ENCODE data around the gene ERG. TPM values are rescaled to one million over a fixed set of nuclear protein-coding genes. Genes with fewer than 3 reads are reported as not detected.

The ERG gene
- total and polyA plus RNA-seq, 7 experiments from 2014 or later, result 0.24 to 1.3 TPM; not detected in 5

DNA sequence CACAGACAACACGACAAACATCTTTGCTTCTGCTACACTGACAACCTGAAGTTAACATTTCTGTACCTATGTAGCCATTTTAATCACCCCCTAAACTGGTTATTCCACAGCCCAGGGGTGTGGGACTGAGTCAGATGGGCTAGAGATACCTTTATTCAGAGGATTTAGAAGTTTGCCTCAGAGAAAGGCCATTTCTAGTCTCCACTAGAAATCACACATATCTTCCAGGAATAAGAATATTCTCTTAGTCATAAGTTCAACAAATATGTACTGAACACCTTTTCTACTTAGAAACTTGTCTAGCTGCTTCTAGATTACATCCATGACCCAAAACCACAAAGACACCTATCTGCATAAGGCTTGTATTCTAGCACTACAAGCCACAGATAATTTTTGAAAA lies 38.8 kb downstream of the ERG start:
- Histone ChIP-seq H3K9me3 (ENCODE audit: control insufficient read depth in 2 of 3, low read length in 3 of 3) (no peaks in the 10 kb centered on the region), H3K36me3 (ENCODE audit: control insufficient read depth in 2 of 3, insufficient read depth in 3 of 3, low read length in 3 of 3) (no peaks in the 10 kb centered on the region), H3K27me3 (ENCODE audit: control insufficient read depth in 2 of 2, insufficient read depth in 2 of 2, low read length in 2 of 2) (no peaks in the 10 kb centered on the region), H3K4me1 (ENCODE audit: control insufficient read depth in 2 of 2, insufficient read depth in 2 of 2, low read length in 2 of 2) (no peaks in the 10 kb centered on the region), H3K27ac (ENCODE audit: low read depth, low read length) (no peak overlapping the region), H3K4me3 (ENCODE audit: low read length) (no peak overlapping the region)
- DNase-seq, result no peak
- POLR2A ChIA-PET, result no interaction called here
- intact Hi-C loops (cut with micrococcal nuclease), result no loop called here
- no peaks in the 10 kb centered on the region for H3K4me1 Mint-ChIP-seq
- H3K9me3 Mint-ChIP-seq, result no peaks in the 10 kb centered on the region
- H3K36me3 Mint-ChIP-seq, result no peaks in the 10 kb centered on the region
- H3K27me3 Mint-ChIP-seq, result peaks cover 0 to 15% (median 6%) of the 10 kb centered on the region in 5 donors
- CTCF ChIA-PET, result no interaction called here
- no peak overlapping the region for H3K27ac Mint-ChIP-seq
- H3K4me3 Mint-ChIP-seq, result no peak overlapping the region
- no peak for ATAC-seq

DNA sequence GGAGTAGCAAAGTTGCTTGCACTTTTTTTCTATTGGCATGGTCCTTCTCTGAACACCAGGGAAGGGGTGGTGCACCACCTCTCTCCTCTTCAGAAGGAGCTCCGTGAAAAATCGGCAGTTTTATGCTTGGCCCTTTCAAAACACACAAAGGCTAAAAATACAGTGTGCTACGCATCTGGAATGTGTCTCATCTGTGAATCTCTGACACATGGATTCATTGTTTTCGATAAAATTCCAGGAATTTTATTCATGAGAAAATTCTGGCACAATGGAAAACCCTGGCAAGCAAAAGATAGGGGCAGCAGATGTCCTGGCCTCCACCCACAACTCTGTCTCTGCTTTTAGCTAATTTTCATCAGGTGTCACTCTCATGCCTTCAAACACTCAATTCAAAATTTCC lies 42.9 kb downstream of the ERG start:
- ChIA-PET POLR2A (no interaction called here), CTCF (no interaction called here)
- H3K36me3 ChIP-seq (ENCODE audit: control insufficient read depth in 2 of 3, insufficient read depth in 3 of 3, low read length in 3 of 3), result no peaks in the 10 kb centered on the region
- no peaks in the 10 kb centered on the region for H3K4me1 ChIP-seq (ENCODE audit: control insufficient read depth in 2 of 2, insufficient read depth in 2 of 2, low read length in 2 of 2)
- Mint-ChIP-seq H3K36me3 (no peaks in the 10 kb centered on the region), H3K9me3 (no peaks in the 10 kb centered on the region), H3K27me3 (peaks cover 0 to 20% (median 2%) of the 10 kb centered on the region in 5 donors), H3K4me3 (no peak overlapping the region), H3K4me1 (no peaks in the 10 kb centered on the region), H3K27ac (no peak overlapping the region)
- H3K4me3 ChIP-seq (ENCODE audit: low read length), result no peak overlapping the region
- H3K27me3 ChIP-seq (ENCODE audit: control insufficient read depth in 2 of 2, insufficient read depth in 2 of 2, low read length in 2 of 2), result no peaks in the 10 kb centered on the region
- intact Hi-C loops (cut with micrococcal nuclease), result no loop called here
- DNase-seq (no peak), ATAC-seq (no peak)
- H3K9me3 ChIP-seq (ENCODE audit: control insufficient read depth in 2 of 3, low read length in 3 of 3), result no peaks in the 10 kb centered on the region
- no peak overlapping the region for H3K27ac ChIP-seq (ENCODE audit: low read depth, low read length)

DNA sequence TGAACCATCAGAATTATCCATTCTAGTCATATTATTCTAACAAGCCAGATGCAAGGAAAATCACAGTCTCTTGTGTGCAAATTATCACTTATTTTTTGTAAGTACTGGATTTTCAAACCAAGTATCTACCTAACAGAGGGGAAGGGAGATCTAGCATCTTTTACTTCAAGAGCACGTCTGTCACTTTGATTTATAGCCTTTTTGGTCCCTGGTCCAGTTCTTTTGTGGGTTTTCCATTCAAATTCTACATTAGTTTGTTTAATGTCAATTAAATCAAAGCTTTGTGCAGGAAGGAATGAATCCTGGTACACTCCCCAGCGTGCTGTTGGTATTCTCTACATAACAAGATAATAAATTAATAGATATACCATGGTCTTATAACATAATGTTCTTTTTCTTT lies 43.6 kb downstream of the ERG start:
- H3K9me3 ChIP-seq (ENCODE audit: control insufficient read depth in 2 of 3, low read length in 3 of 3), result no peaks in the 10 kb centered on the region
- no peaks in the 10 kb centered on the region for H3K4me1 ChIP-seq (ENCODE audit: control insufficient read depth in 2 of 2, insufficient read depth in 2 of 2, low read length in 2 of 2)
- Mint-ChIP-seq H3K36me3 (no peaks in the 10 kb centered on the region), H3K27ac (no peak overlapping the region), H3K4me1 (no peaks in the 10 kb centered on the region), H3K9me3 (no peaks in the 10 kb centered on the region), H3K27me3 (peaks cover 0 to 20% (median 3%) of the 10 kb centered on the region in 5 donors), H3K4me3 (no peak overlapping the region)
- ATAC-seq, result no peak
- no peaks in the 10 kb centered on the region for H3K27me3 ChIP-seq (ENCODE audit: control insufficient read depth in 2 of 2, insufficient read depth in 2 of 2, low read length in 2 of 2)
- POLR2A ChIA-PET, result no interaction called here
- no peak overlapping the region for H3K4me3 ChIP-seq (ENCODE audit: low read length)
- intact Hi-C loops (cut with micrococcal nuclease), result no loop called here
- no peak for DNase-seq
- H3K27ac ChIP-seq (ENCODE audit: low read depth, low read length), result no peak overlapping the region
- CTCF ChIA-PET, result no interaction called here
- H3K36me3 ChIP-seq (ENCODE audit: control insufficient read depth in 2 of 3, insufficient read depth in 3 of 3, low read length in 3 of 3), result no peaks in the 10 kb centered on the region

DNA sequence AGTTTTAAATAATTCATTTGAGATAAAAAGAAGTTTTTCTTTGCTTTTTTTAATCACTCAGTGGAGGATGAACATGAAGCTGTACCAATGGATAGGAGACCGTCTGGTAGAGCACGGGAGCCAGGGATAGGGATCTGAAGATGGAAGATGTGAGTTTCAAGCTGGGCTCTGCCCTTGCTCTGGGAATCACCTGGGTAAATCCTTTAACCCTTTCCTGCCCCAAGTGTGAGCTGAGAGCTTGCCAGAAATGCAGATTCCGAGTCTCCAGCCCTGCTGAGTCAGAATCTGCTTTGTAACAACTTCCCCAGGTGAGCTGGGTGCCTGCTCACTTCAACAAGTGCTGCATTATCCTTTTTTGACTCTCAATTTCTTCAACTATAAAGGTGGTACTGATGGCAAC lies 44.1 kb downstream of the ERG start:
- Histone ChIP-seq H3K4me1 (ENCODE audit: control insufficient read depth in 2 of 2, insufficient read depth in 2 of 2, low read length in 2 of 2) (no peaks in the 10 kb centered on the region), H3K4me3 (ENCODE audit: low read length) (no peak overlapping the region), H3K36me3 (ENCODE audit: control insufficient read depth in 2 of 3, insufficient read depth in 3 of 3, low read length in 3 of 3) (no peaks in the 10 kb centered on the region), H3K27ac (ENCODE audit: low read depth, low read length) (no peak overlapping the region), H3K27me3 (ENCODE audit: control insufficient read depth in 2 of 2, insufficient read depth in 2 of 2, low read length in 2 of 2) (no peaks in the 10 kb centered on the region), H3K9me3 (ENCODE audit: control insufficient read depth in 2 of 3, low read length in 3 of 3) (no peaks in the 10 kb centered on the region)
- intact Hi-C loops (cut with micrococcal nuclease), result no loop called here
- Mint-ChIP-seq H3K4me3 (no peak overlapping the region), H3K36me3 (no peaks in the 10 kb centered on the region), H3K4me1 (no peaks in the 10 kb centered on the region), H3K27ac (no peak overlapping the region), H3K9me3 (no peaks in the 10 kb centered on the region), H3K27me3 (peaks cover 0 to 19% (median 3%) of the 10 kb centered on the region in 5 donors)
- ATAC-seq (no peak), DNase-seq (no peak)
- CTCF ChIA-PET, result no interaction called here
- POLR2A ChIA-PET, result no interaction called here

DNA sequence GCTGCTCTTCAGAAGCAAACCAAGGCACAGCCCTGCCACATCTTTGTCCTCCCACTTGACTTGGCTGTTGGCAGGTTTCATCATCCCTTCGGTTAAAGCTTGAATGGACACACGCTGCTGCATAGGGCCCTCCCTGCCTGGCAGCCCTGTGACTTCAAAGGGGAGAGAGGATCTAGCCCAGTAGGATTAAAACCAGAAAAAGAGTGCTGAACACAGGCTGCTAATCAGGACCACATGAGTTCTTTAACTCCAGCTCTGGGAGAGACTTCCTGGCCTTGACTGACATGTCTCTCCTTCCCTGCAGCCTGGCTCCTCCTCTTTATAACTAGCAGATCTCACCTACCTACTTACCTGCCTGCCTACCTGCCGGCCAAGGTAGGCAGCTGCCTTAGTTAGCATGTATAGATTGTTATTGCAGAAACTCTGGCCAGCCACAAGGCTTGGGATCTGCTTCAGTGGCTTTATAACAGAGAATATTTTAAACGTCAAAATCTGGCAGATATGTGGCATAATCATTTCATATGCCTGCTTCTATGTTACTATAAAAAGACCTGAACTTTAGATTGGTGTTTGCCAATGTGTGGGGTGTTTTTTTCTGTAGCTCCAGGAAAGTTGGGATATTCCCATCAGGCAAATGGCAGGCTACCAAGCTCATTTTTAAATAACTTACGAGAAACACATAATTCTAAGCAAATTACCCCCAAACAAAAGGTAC lies 49.4 kb downstream of the ERG start:
- Mint-ChIP-seq H3K27ac (no peak overlapping the region), H3K9me3 (no peaks in the 10 kb centered on the region), H3K36me3 (no peaks in the 10 kb centered on the region), H3K4me1 (peaks cover 0 to 1% (median 0%) of the 10 kb centered on the region in 7 donors), H3K27me3 (peaks cover 5 to 14% (median 9%) of the 10 kb centered on the region in 5 donors), H3K4me3 (no peak overlapping the region)
- H3K4me1 ChIP-seq (ENCODE audit: control insufficient read depth in 2 of 2, insufficient read depth in 2 of 2, low read length in 2 of 2), result no peaks in the 10 kb centered on the region
- CTCF ChIA-PET, result no interaction called here
- ATAC-seq (no peak), DNase-seq (no peak)
- POLR2A ChIA-PET, result no interaction called here
- H3K9me3 ChIP-seq (ENCODE audit: control insufficient read depth in 2 of 3, low read length in 3 of 3), result no peaks in the 10 kb centered on the region
- no peak overlapping the region for H3K4me3 ChIP-seq (ENCODE audit: low read length)
- no peaks in the 10 kb centered on the region for H3K36me3 ChIP-seq (ENCODE audit: control insufficient read depth in 2 of 3, insufficient read depth in 3 of 3, low read length in 3 of 3)
- no peak overlapping the region for H3K27ac ChIP-seq (ENCODE audit: low read depth, low read length)
- no peaks in the 10 kb centered on the region for H3K27me3 ChIP-seq (ENCODE audit: control insufficient read depth in 2 of 2, insufficient read depth in 2 of 2, low read length in 2 of 2)
- intact Hi-C loops (cut with micrococcal nuclease), result no loop called here

DNA sequence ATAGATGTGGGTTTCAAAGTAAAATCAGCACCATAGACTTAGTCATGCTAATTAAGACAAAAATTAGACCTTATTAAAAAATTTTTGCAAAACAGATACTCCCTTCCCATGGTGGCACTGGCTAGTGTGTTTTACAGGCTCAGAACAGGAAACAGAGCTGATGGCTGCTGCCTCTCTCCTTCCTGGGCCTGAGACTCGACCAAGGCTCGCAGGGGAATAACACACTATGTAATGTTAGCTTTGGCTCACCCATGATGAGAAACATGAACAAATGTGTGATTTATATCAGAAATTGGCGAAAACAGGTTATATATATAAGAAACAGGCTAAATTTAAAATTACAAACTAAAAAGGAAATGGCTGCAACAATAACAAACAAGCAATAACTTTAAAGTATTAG lies 50.7 kb downstream of the ERG start:
- peaks cover 8 to 19% (median 9%) of the 10 kb centered on the region in 5 donors for H3K27me3 Mint-ChIP-seq
- no peak for DNase-seq
- no peak overlapping the region for H3K4me3 ChIP-seq (ENCODE audit: low read length)
- H3K4me3 Mint-ChIP-seq, result no peak overlapping the region
- H3K9me3 Mint-ChIP-seq, result peaks cover 0 to 2% (median 0%) of the 10 kb centered on the region in 11 donors
- H3K27me3 ChIP-seq (ENCODE audit: control insufficient read depth in 2 of 2, insufficient read depth in 2 of 2, low read length in 2 of 2), result no peaks in the 10 kb centered on the region
- POLR2A ChIA-PET, result no interaction called here
- no peaks in the 10 kb centered on the region for H3K4me1 ChIP-seq (ENCODE audit: control insufficient read depth in 2 of 2, insufficient read depth in 2 of 2, low read length in 2 of 2)
- CTCF ChIA-PET, result no interaction called here
- intact Hi-C loops (cut with micrococcal nuclease), result no loop called here
- no peaks in the 10 kb centered on the region for H3K36me3 Mint-ChIP-seq
- no peak overlapping the region for H3K27ac ChIP-seq (ENCODE audit: low read depth, low read length)
- ATAC-seq, result no peak
- no peaks in the 10 kb centered on the region for H3K9me3 ChIP-seq (ENCODE audit: control insufficient read depth in 2 of 3, low read length in 3 of 3)
- no peaks in the 10 kb centered on the region for H3K36me3 ChIP-seq (ENCODE audit: control insufficient read depth in 2 of 3, insufficient read depth in 3 of 3, low read length in 3 of 3)
- peaks cover 0 to 1% (median 0%) of the 10 kb centered on the region in 7 donors for H3K4me1 Mint-ChIP-seq
- H3K27ac Mint-ChIP-seq, result no peak overlapping the region

DNA sequence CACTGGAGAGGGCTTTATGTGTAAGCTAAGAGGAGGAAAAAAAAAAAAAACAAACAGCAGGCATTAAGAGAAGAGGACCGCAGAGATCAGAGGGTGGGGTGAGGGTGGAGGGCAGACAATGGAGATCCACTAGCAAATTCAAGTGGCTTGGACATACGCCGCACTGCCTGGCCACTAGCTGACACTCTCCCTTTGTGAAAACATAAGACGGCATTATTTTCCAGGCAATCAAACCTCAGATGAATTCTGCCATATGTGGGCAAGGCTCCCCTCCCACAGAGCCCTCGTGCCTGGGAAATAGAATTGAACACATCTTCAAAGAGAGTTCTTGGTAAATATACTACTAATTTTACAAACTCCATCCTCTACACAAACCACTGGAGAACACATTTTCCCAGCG lies 53.6 kb downstream of the ERG start:
- intact Hi-C loops (cut with micrococcal nuclease), result no loop called here
- Histone ChIP-seq H3K27me3 (ENCODE audit: control insufficient read depth in 2 of 2, insufficient read depth in 2 of 2, low read length in 2 of 2) (no peaks in the 10 kb centered on the region), H3K9me3 (ENCODE audit: control insufficient read depth in 2 of 3, low read length in 3 of 3) (no peaks in the 10 kb centered on the region), H3K4me1 (ENCODE audit: control insufficient read depth in 2 of 2, insufficient read depth in 2 of 2, low read length in 2 of 2) (no peaks in the 10 kb centered on the region), H3K4me3 (ENCODE audit: low read length) (no peak overlapping the region), H3K36me3 (ENCODE audit: control insufficient read depth in 2 of 3, insufficient read depth in 3 of 3, low read length in 3 of 3) (no peaks in the 10 kb centered on the region), H3K27ac (ENCODE audit: low read depth, low read length) (no peak overlapping the region)
- Mint-ChIP-seq H3K4me1 (peaks cover 0 to 1% (median 0%) of the 10 kb centered on the region in 7 donors), H3K9me3 (peaks cover 0 to 2% (median 0%) of the 10 kb centered on the region in 11 donors), H3K36me3 (no peaks in the 10 kb centered on the region), H3K27me3 (peaks cover 7 to 16% (median 9%) of the 10 kb centered on the region in 5 donors), H3K4me3 (no peak overlapping the region), H3K27ac (no peak overlapping the region)
- CTCF ChIA-PET, result no interaction called here
- no peak for DNase-seq
- no peak for ATAC-seq
- POLR2A ChIA-PET, result no interaction called here
